ENCODE results near the gene ANKRD12.

ANKRD12 gene

DNA sequence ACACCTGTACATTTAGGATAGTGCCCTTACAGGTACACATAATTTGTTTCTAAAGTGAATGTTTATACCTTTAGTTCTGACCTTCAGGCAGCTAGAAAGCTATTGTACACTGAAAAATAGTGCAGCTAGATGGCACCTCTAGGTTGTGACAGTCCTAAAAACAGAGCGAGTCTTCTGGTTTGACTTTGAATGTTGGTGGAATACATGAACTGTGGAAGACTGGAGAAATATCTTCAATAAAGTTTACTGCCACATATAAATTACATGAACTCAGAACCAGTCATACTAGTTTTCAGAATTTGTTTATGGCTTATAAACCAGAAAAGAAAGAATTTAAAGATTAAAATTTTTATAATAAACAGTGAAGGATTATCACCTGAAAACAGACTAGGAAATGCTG is 139.3 kb downstream of the ANKRD12 start:
- TF ChIP-seq, protein P1, sequence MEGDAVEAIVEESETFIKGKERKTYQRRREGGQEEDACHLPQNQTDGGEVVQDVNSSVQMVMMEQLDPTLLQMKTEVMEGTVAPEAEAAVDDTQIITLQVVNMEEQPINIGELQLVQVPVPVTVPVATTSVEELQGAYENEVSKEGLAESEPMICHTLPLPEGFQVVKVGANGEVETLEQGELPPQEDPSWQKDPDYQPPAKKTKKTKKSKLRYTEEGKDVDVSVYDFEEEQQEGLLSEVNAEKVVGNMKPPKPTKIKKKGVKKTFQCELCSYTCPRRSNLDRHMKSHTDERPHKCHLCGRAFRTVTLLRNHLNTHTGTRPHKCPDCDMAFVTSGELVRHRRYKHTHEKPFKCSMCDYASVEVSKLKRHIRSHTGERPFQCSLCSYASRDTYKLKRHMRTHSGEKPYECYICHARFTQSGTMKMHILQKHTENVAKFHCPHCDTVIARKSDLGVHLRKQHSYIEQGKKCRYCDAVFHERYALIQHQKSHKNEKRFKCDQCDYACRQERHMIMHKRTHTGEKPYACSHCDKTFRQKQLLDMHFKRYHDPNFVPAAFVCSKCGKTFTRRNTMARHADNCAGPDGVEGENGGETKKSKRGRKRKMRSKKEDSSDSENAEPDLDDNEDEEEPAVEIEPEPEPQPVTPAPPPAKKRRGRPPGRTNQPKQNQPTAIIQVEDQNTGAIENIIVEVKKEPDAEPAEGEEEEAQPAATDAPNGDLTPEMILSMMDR (conservative IDR thresholded peaks at IDR 0.05; ENCODE audit: low read depth, low read length), result no peak
- no peak overlapping the region for H3K4me3 ChIP-seq (ENCODE audit: low read length)
- no peak for DNase-seq (ENCODE audit: low read depth)

DNA sequence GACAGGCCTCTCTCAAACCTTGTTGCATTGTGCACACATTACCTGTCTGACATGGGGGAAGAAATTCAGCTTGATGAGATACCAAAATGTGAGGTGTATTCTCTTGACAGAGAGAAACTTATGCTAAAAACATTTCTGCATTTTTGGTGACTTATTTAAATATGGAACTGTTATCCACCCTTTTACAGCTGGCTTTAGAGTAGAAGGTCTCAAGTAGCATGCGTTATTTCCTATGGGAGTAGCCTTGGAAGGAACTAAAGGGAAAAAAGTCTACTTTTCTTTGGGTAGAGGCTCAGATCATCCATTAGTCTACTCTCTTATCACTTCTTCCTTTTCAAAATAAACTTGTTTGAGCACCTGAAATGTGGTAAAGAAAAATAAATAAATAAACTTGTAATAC is 141.4 kb downstream of the ANKRD12 start:
- no peak overlapping the region for H3K4me3 ChIP-seq (ENCODE audit: low read length)
- TF ChIP-seq, protein P1 (conservative IDR thresholded peaks at IDR 0.05; ENCODE audit: low read depth, low read length), result no peak
- no peak for DNase-seq (ENCODE audit: low read depth)

DNA sequence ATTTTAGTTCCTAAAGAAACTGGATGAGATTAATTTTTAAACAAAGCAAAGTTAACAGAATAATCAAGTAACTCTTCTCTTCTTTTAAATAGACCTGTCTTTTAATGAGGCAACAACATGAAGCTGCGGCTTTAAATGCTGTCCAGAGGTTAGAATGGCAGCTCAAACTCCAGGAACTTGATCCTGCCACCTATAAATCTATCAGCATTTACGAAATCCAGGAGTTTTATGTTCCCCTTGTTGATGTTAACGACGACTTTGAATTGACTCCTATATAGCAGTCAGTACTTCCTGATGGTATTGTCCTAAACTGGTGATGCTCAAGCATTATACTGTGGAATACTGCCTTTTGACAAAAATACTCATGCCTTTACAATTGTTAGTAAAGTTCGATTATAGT is 144.3 kb downstream of the ANKRD12 start:
- TF ChIP-seq, protein P1 (conservative IDR thresholded peaks at IDR 0.05; ENCODE audit: low read depth, low read length), result no peak
- H3K4me3 ChIP-seq (ENCODE audit: low read length), result no peak overlapping the region
- DNase-seq (ENCODE audit: low read depth), result no peak

DNA sequence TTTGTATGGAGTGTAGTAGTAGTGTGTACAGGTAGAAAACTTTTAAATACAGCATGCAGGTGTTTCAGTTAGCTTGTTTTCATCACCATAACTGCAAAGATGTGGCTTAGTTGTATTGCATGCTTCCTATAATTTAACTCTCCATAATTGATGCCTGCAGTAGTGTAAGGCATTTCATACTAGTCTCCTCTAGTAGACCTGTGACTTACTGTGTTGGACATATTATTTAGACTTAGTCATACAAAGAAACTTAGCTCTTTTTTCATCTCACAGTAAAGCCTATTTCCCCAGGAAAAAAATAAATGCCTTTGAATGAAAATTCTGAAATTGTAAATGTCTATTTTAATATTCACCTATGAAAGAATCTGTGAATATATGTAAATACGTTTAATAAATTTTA is 145.2 kb downstream of the ANKRD12 start:
- H3K4me3 ChIP-seq (ENCODE audit: low read length), result no peak overlapping the region
- DNase-seq (ENCODE audit: low read depth), result no peak
- TF ChIP-seq, protein P1 (conservative IDR thresholded peaks at IDR 0.05; ENCODE audit: low read depth, low read length), result no peak

DNA sequence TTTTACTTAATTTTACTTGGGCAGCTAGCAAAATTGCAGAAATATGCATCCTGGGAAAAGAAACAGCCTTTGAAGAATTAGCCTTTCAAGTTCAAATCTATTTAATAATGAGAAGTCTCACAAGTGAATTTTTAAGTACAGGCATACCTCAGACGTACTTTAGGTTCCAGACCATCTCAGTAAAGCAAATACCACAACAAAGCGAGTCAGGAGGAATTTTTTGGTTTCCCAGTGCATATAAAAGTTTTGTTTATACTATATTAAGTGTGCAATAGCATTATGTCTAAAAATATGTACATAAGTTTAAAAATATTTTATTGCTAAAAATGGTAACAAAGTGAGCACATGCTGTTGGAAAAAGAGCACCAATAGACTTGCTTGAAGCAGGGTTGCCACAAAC is 147.2 kb downstream of the ANKRD12 start:
- H3K4me3 ChIP-seq (ENCODE audit: low read length), result no peak overlapping the region
- DNase-seq (ENCODE audit: low read depth), result no peak
- TF ChIP-seq, protein P1 (conservative IDR thresholded peaks at IDR 0.05; ENCODE audit: low read depth, low read length), result no peak

DNA sequence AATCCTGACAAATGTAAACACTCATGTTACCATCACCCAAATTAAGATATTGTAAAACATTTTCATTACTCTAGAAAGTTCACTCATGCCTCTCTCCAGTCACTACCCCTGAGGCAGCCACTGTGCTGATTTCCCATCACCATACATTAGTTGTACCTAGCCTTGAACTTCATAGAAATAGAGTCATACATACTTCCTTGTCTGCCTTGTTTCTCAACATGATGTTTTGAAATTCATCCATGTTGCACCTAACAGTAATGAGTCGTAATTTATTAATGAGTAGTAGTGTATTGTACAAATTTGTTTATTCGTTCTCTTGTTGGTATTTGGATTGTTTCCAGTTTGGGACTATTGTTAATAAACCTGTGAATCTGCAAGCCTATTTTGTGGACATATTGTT is 149.0 kb downstream of the ANKRD12 start:
- TF ChIP-seq, protein P1 (conservative IDR thresholded peaks at IDR 0.05; ENCODE audit: low read depth, low read length), result no peak
- H3K4me3 ChIP-seq (ENCODE audit: low read length), result no peak overlapping the region
- DNase-seq (ENCODE audit: low read depth), result no peak

DNA sequence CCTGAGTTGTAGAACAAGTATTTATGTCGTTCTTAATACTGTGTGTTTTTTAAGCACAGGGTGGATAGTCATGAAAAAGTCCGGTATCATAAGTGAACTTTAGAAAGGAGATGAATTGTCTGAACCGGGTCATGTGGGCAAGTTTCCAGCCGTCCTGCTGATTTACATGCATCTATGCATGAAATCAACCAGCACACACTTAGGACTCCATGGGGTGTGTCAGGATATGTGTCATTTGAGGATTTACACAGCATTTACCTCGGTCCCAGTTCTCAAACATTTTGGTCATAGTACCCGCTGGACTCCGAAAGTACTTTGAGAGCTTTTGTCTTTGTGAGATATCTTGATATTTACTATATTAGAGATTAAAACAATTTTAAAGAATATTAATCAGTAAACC is 150.5 kb downstream of the ANKRD12 start:
- no peak for DNase-seq (ENCODE audit: low read depth)
- H3K4me3 ChIP-seq (ENCODE audit: low read length), result no peak overlapping the region
- TF ChIP-seq, protein P1 (conservative IDR thresholded peaks at IDR 0.05; ENCODE audit: low read depth, low read length), result no peak

Measured in retinal pigment epithelial cell (primary cell).